H9 (cell line): ENCODE results near the gene RPRD2. TPM values are rescaled to one million over a fixed set of nuclear protein-coding genes. Genes with fewer than 3 reads are reported as not detected.

Source experiments
- DNase-seq: peaks from one replicate; pipeline ENCODE4 v3.0.0-alpha.2; 2017
- H2AFZ ChIP-seq: one replicate; pipeline ENCODE4 v1.6.1; 2013; ENCODE audit warnings: mild to moderate bottlenecking, low read length, control low read depth, moderate library complexity
- H2AK5ac ChIP-seq: 2 replicates; pipeline ENCODE4 v1.6.1; 2013; ENCODE audit warnings: low read length, control low read depth, mixed read lengths; ENCODE audit not compliant: insufficient read length
- H2BK120ac ChIP-seq: one replicate; pipeline ENCODE4 v1.6.1; 2013; ENCODE audit warnings: low read depth, mild to moderate bottlenecking, low read length, control low read depth, inconsistent platforms; ENCODE audit not compliant: poor library complexity, severe bottlenecking
- H2BK12ac ChIP-seq: 2 replicates; pipeline ENCODE4 v1.6.1; 2013; ENCODE audit warnings: low read length, control low read depth, mixed read lengths, low read depth; ENCODE audit not compliant: insufficient read length
- H2BK15ac ChIP-seq: 2 replicates; pipeline ENCODE4 v1.6.1; 2013; ENCODE audit warnings: low read depth, low read length, control low read depth
- H2BK20ac ChIP-seq: one replicate; pipeline ENCODE4 v1.6.1; 2013; ENCODE audit warnings: low read depth, mild to moderate bottlenecking, low read length, control low read depth, inconsistent platforms; ENCODE audit not compliant: poor library complexity, severe bottlenecking
- H2BK5ac ChIP-seq: 2 replicates; pipeline ENCODE4 v1.6.1; 2013; ENCODE audit warnings: low read length, control low read depth, mixed read lengths; ENCODE audit not compliant: insufficient read length
- H3K14ac ChIP-seq: 2 replicates; pipeline ENCODE4 v1.6.1; 2013; ENCODE audit warnings: low read length, control low read depth; ENCODE audit not compliant: insufficient read depth
- H3K18ac ChIP-seq: 2 replicates; pipeline ENCODE4 v1.6.1; 2013; ENCODE audit warnings: low read depth, mild to moderate bottlenecking, mixed read lengths, low read length, control low read depth; ENCODE audit not compliant: insufficient read length
- H3K23ac ChIP-seq: 2 replicates; pipeline ENCODE4 v1.6.1; 2013; ENCODE audit warnings: low read length, control low read depth, mixed read lengths, low read depth; ENCODE audit not compliant: insufficient read length
- H3K23me2 ChIP-seq: 2 replicates; pipeline ENCODE4 v1.6.1; 2013; ENCODE audit warnings: low read depth, mild to moderate bottlenecking, mixed read lengths, low read length, control low read depth; ENCODE audit not compliant: insufficient read length, poor library complexity, severe bottlenecking
- H3K27ac ChIP-seq: 2 replicates; pipeline ENCODE4 v1.5.1; 2013; ENCODE audit warnings: low read length, control low read depth, mixed read lengths, low read depth; ENCODE audit not compliant: insufficient read length
- H3K27me3 ChIP-seq: 2 replicates; pipeline ENCODE4 v1.6.1; 2013; ENCODE audit warnings: low read length, control low read depth, inconsistent platforms; ENCODE audit not compliant: insufficient read depth
- H3K4ac ChIP-seq: 2 replicates; pipeline ENCODE4 v1.6.1; 2013; ENCODE audit warnings: low read depth, mild to moderate bottlenecking, control low read depth, inconsistent platforms, low read length, moderate library complexity
- H3K4me1 ChIP-seq: 2 replicates; pipeline ENCODE4 v1.6.1; 2013; ENCODE audit warnings: low read length, control low read depth, inconsistent platforms; ENCODE audit not compliant: insufficient read depth
- H3K4me2 ChIP-seq: 2 replicates; pipeline ENCODE4 v1.6.1; 2013; ENCODE audit warnings: low read length, control low read depth, mixed read lengths; ENCODE audit not compliant: insufficient read length, insufficient read depth
- H3K56ac ChIP-seq: 2 replicates; pipeline ENCODE4 v1.6.1; 2013; ENCODE audit warnings: low read depth, mild to moderate bottlenecking, mixed read lengths, low read length, control low read depth; ENCODE audit not compliant: insufficient read length
- H3K79me1 ChIP-seq: 2 replicates; pipeline ENCODE4 v1.6.1; 2013; ENCODE audit warnings: low read depth, mild to moderate bottlenecking, moderate library complexity, low read length, control low read depth, inconsistent platforms; ENCODE audit not compliant: insufficient read depth, poor library complexity, severe bottlenecking
- H3K79me2 ChIP-seq: 2 replicates; pipeline ENCODE4 v1.6.1; 2013; ENCODE audit warnings: low read length, control low read depth, inconsistent platforms; ENCODE audit not compliant: insufficient read depth
- H3K9ac ChIP-seq: 2 replicates; pipeline ENCODE4 v1.6.1; 2013; ENCODE audit warnings: low read length, control low read depth, mixed read lengths; ENCODE audit not compliant: insufficient read length; ENCODE audit errors: extremely low read depth
- H3K9me3 ChIP-seq: one replicate; pipeline ENCODE4 v1.6.1; 2013; ENCODE audit warnings: low read depth, low read length, inconsistent platforms; ENCODE audit not compliant: control insufficient read depth
- H3T11ph ChIP-seq: one replicate; pipeline ENCODE4 v1.6.1; 2013; ENCODE audit warnings: mild to moderate bottlenecking, low read length, control low read depth, inconsistent platforms
- H4K20me1 ChIP-seq: one replicate; pipeline ENCODE4 v1.6.1; 2013; ENCODE audit not compliant: control insufficient read depth, insufficient read length, insufficient read depth
- H4K5ac ChIP-seq: 2 replicates; pipeline ENCODE4 v1.6.1; 2013; ENCODE audit warnings: low read depth, mild to moderate bottlenecking, mixed read lengths, low read length, control low read depth; ENCODE audit not compliant: insufficient read length
- H4K8ac ChIP-seq: replicated peaks from 2 replicates; pipeline ENCODE4 v1.6.1; 2013; ENCODE audit warnings: low read length, control low read depth, mixed read lengths, low read depth; ENCODE audit not compliant: insufficient read length
- H4K91ac ChIP-seq: 2 replicates; pipeline ENCODE4 v1.6.1; 2013; ENCODE audit warnings: low read depth, mild to moderate bottlenecking, moderate library complexity, mixed read lengths, low read length, control low read depth; ENCODE audit not compliant: insufficient read length
- H3K27ac Mint-ChIP-seq, 3 experiments: 2 replicates in 2 of 3; 3 replicates in 1 of 3; pipeline ENCODE4 v1.8.0; 2020 to 2021; ENCODE audit warnings: mixed read lengths in 3 of 3, mild to moderate bottlenecking in 1 of 3, moderate library complexity in 1 of 3
- H3K27me3 Mint-ChIP-seq: 2 replicates; pipeline ENCODE4 v1.8.0; 2021; ENCODE audit warnings: low read depth, mild to moderate bottlenecking, moderate library complexity, mixed read lengths
- H3K36me3 Mint-ChIP-seq, 3 experiments: 2 replicates in 2 of 3; 3 replicates in 1 of 3; pipeline ENCODE4 v1.8.0; 2020 to 2021; ENCODE audit warnings: low read depth in 3 of 3, mixed read lengths in 3 of 3; ENCODE audit not compliant: insufficient read depth in 1 of 3
- H3K4me1 Mint-ChIP-seq, 2 experiments: 2 replicates each; pipeline ENCODE4 v1.8.0; 2020; ENCODE audit warnings: mixed read lengths in 2 of 2
- H3K4me3 Mint-ChIP-seq, 2 experiments: 2 replicates in 1 of 2; 3 replicates in 1 of 2; pipeline ENCODE4 v1.8.0; 2020 to 2021; ENCODE audit warnings: mild to moderate bottlenecking in 2 of 2, mixed read lengths in 2 of 2, moderate library complexity in 1 of 2
- H3K9me3 Mint-ChIP-seq, 2 experiments: 2 replicates in 1 of 2; 3 replicates in 1 of 2; pipeline ENCODE4 v1.8.0; 2020; ENCODE audit warnings: mild to moderate bottlenecking in 2 of 2, mixed read lengths in 2 of 2, moderate library complexity in 1 of 2
- CTCF ChIP-seq: fragments of 200-600 bp; sonication (generic); conservative IDR thresholded peaks from 3 replicates; pipeline ENCODE4 v1.8.0; 2021; ENCODE audit warnings: antibody characterized with exemption, mild to moderate bottlenecking
- WGBS: extraction: QIAGEN DNeasy Blood & Tissue Kit; methylation state at CpG from one replicate; pipeline ENCODE4 v1.1.7; 2013; ENCODE audit warnings: missing lambda C conversion rate, low lambda C conversion rate, mixed read lengths; ENCODE audit not compliant: insufficient read length; ENCODE audit errors: extremely low coverage; 5-methylcytosine and 5-hydroxymethylcytosine counted together
- total RNA-seq: library from RNA; stranded (reverse); gene quantifications from 2 replicates; pipeline ENCODE4 v1.2.1, GENCODE V29; 2021

RPRD2 gene
- total RNA-seq, 1 experiment from 2014 or later, result 39.0 TPM

- Histone ChIP-seq H2BK15ac (no peak overlapping the region), H3K79me1 (no peaks in the 10 kb centered on the region), H2BK20ac (no peak overlapping the region), H3K9me3 (no peaks in the 10 kb centered on the region), H2AK5ac (no peak overlapping the region), H2BK120ac (no peak overlapping the region), H3K4me2 (no peak overlapping the region), H3K18ac (no peak overlapping the region), H2BK5ac (no peak overlapping the region), H3K23me2 (no peaks in the 10 kb centered on the region), H3K79me2 (no peaks in the 10 kb centered on the region), H2BK12ac (no peak overlapping the region), H3K56ac (no peak overlapping the region), H3K4me1 (no peaks in the 10 kb centered on the region), H2AFZ (no peak overlapping the region), H3T11ph (no peak overlapping the region), H4K20me1 (no peaks in the 10 kb centered on the region), H3K23ac (no peak overlapping the region), H3K14ac (no peak overlapping the region), H4K8ac (no peak overlapping the region), H4K5ac (no peak overlapping the region), H4K91ac (no peak overlapping the region), H3K27ac (no peak overlapping the region), H3K4ac (no peak overlapping the region), H3K9ac (no peak overlapping the region), H3K27me3 (no peaks in the 10 kb centered on the region)
- H3K27ac Mint-ChIP-seq, result no peak overlapping the region
- no peak overlapping the region for H3K4me3 Mint-ChIP-seq
- WGBS, result no CpG with 5 or more reads among the region's 4 CpGs
- no peak for DNase-seq
- H3K27me3 Mint-ChIP-seq, result peaks cover 6% of the 10 kb centered on the region
- TF ChIP-seq CTCF, result no peak
- no peaks in the 10 kb centered on the region for H3K9me3 Mint-ChIP-seq
- peaks cover 0 to 3% of the 10 kb centered on the region in 2 experiments; a peak in 1 of 4 replicates for H3K4me1 Mint-ChIP-seq
- H3K36me3 Mint-ChIP-seq, result peaks cover 0 to 6% (median under 1%) of the 10 kb centered on the region in 3 experiments; a peak in 2 of 7 replicates
These were observed 113.8 kb downstream of the RPRD2 start for GRCh38 chr1:150477733-150478132.
